Measurements from ENCODE around the gene ZNF808.

DNA sequence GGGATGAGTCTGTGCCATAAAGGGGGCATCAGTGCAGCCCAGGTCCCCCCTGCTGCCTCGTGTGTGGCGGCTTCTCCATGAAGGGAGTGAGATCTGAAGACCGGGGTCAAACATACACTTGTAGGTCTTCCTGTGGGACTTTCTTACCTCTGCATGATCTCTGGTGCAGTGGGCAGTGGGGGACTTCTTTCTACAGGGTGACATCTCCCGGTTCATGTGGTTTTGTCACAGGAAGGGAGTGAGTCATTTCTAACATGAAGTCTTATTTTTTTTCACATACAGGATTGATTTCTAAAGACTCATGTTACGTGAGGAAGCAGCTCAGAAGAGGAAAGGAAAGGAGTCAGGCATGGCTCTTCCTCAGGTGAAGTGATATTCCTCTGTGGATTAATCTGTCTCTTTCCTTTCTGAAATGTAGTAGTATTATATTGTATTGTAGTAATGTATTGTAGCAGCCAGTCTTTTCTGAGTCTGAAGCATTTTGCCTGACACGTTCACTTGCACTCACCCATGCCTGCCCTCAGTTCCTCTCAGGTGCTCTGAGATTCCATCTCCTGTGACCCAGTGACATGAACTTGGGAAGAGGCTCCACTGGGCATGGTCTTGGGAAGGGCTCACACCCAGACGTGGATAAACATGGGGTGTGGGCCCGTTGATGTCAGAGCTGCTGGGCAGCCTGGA lies 15.7 kb downstream of the ZNF808 start:
- TF ChIP-seq POLR2A (IDR thresholded peaks at IDR 0.05; ENCODE audit: low read length) (no peak), GATA1 (IDR thresholded peaks at IDR 0.05; ENCODE audit: low read depth, low read length) (no peak)
